ENCODE results near the gene TMEM255B.

TMEM255B gene

GRCh38 chr13:113758651-113759524 is at the start of gene TMEM255B:
TMEM255B (plus strand) TSS chr13:113759226; CDS start chr13:113759270, 44 bp downstream.
- H4K20me1 ChIP-seq (ENCODE audit: insufficient read depth, low read length, poor library complexity, severe bottlenecking) = no peaks in the 10 kb centered on the region
- no peak for TF ChIP-seq EZH2phosphoT487 (IDR thresholded peaks at IDR 0.05; ENCODE audit: borderline replicate concordance)
- no peak for TF ChIP-seq CTCF (conservative IDR thresholded peaks at IDR 0.05; ENCODE audit: low read length)
- no peaks in the 10 kb centered on the region for H3K36me3 ChIP-seq (ENCODE audit: insufficient read depth, low read length)
- no peak within 1 kb of the TSS for H2AFZ ChIP-seq (ENCODE audit: low read length)
- no peaks in the 10 kb centered on the region for H3K9me2 ChIP-seq (replicated peaks; ENCODE audit: low read depth, low read length)
- H3K9me3 ChIP-seq (ENCODE audit: insufficient read depth, low read depth, low read length) = no peaks in the 10 kb centered on the region; the same call in 1 of the 2 replicates
- H3K4me1 ChIP-seq (ENCODE audit: insufficient read depth, low read length, poor library complexity, severe bottlenecking) = no peaks in the 10 kb centered on the region
- H3K4me3 ChIP-seq (ENCODE audit: low read length, poor library complexity, severe bottlenecking) = no peak within 1 kb of the TSS
- H3F3A ChIP-seq (ENCODE audit: low read depth) = no peaks in the 10 kb centered on the region
- H3K4me2 ChIP-seq (ENCODE audit: low read depth, low read length, poor library complexity, severe bottlenecking) = no peak within 1 kb of the TSS
- no peaks in the 10 kb centered on the region for H3K79me2 ChIP-seq (ENCODE audit: insufficient read depth, low read length)
- H3K27me3 ChIP-seq (ENCODE audit: insufficient read depth, low read length, poor library complexity, severe bottlenecking) = no peaks in the 10 kb centered on the region
- no peak within 1 kb of the TSS for H3K9ac ChIP-seq (ENCODE audit: low read depth, low read length, poor library complexity, severe bottlenecking)

- Histone ChIP-seq H3K9me3 (ENCODE audit: insufficient read depth, low read depth, low read length) (no peaks in the 10 kb centered on the region; the same call in 1 of the 2 replicates), H3K9ac (ENCODE audit: low read depth, low read length, poor library complexity, severe bottlenecking) (no peak overlapping the region), H3K4me2 (ENCODE audit: low read depth, low read length, poor library complexity, severe bottlenecking) (no peak overlapping the region)
Observed at GRCh38 chr13:113722921-113723320, 36.1 kb upstream of the TMEM255B start.

GRCh38 chr13:113723410-113724015 is 35.5 kb upstream of the TMEM255B start:
- no peak overlapping the region for H3K4me3 ChIP-seq (ENCODE audit: low read length, poor library complexity, severe bottlenecking)
- H3K4me2 ChIP-seq (ENCODE audit: low read depth, low read length, poor library complexity, severe bottlenecking) = no peak overlapping the region
- no peaks in the 10 kb centered on the region for H3F3A ChIP-seq (ENCODE audit: low read depth)
- H2AFZ ChIP-seq (ENCODE audit: low read length) = no peak overlapping the region
- no peaks in the 10 kb centered on the region for H4K20me1 ChIP-seq (ENCODE audit: insufficient read depth, low read length, poor library complexity, severe bottlenecking)
- H3K27me3 ChIP-seq (ENCODE audit: insufficient read depth, low read length, poor library complexity, severe bottlenecking) = no peaks in the 10 kb centered on the region
- no peak for TF ChIP-seq CTCF (conservative IDR thresholded peaks at IDR 0.05; ENCODE audit: low read length)
- TF ChIP-seq EZH2phosphoT487 (IDR thresholded peaks at IDR 0.05; ENCODE audit: borderline replicate concordance) = no peak
- H3K36me3 ChIP-seq (ENCODE audit: insufficient read depth, low read length) = no peaks in the 10 kb centered on the region
- no peaks in the 10 kb centered on the region; the same call in 1 of the 2 replicates for H3K9me3 ChIP-seq (ENCODE audit: insufficient read depth, low read depth, low read length)
- no peaks in the 10 kb centered on the region for H3K9me2 ChIP-seq (replicated peaks; ENCODE audit: low read depth, low read length)
- no peaks in the 10 kb centered on the region for H3K4me1 ChIP-seq (ENCODE audit: insufficient read depth, low read length, poor library complexity, severe bottlenecking)
- no peaks in the 10 kb centered on the region for H3K79me2 ChIP-seq (ENCODE audit: insufficient read depth, low read length)
- no peak overlapping the region for H3K9ac ChIP-seq (ENCODE audit: low read depth, low read length, poor library complexity, severe bottlenecking)

More at GRCh38 chr13:113722921-113723320, 36.1 kb upstream of the TMEM255B start:
- Histone ChIP-seq H3K4me1 (ENCODE audit: insufficient read depth, low read length, poor library complexity, severe bottlenecking) (no peaks in the 10 kb centered on the region), H2AFZ (ENCODE audit: low read length) (no peak overlapping the region), H3F3A (ENCODE audit: low read depth) (no peaks in the 10 kb centered on the region), H4K20me1 (ENCODE audit: insufficient read depth, low read length, poor library complexity, severe bottlenecking) (no peaks in the 10 kb centered on the region), H3K9me2 (replicated peaks; ENCODE audit: low read depth, low read length) (no peaks in the 10 kb centered on the region), H3K79me2 (ENCODE audit: insufficient read depth, low read length) (no peaks in the 10 kb centered on the region), H3K27me3 (ENCODE audit: insufficient read depth, low read length, poor library complexity, severe bottlenecking) (no peaks in the 10 kb centered on the region), H3K4me3 (ENCODE audit: low read length, poor library complexity, severe bottlenecking) (no peak overlapping the region), H3K36me3 (ENCODE audit: insufficient read depth, low read length) (no peaks in the 10 kb centered on the region)
- TF ChIP-seq EZH2phosphoT487 (IDR thresholded peaks at IDR 0.05; ENCODE audit: borderline replicate concordance) (no peak), CTCF (conservative IDR thresholded peaks at IDR 0.05; ENCODE audit: low read length) (no peak)
